NT2/D1 (cell line): ENCODE measurements around the gene TSEN15.

Experiments
- DNase-seq: peaks from one replicate; pipeline ENCODE4 v3.0.0-alpha.2; 2011; ENCODE audit warnings: low read depth, low spot score
- H3K27me3 ChIP-seq: 2 replicates; pipeline ENCODE4 v1.6.0; 2011; ENCODE audit warnings: mild to moderate bottlenecking; ENCODE audit not compliant: insufficient read length, insufficient read depth
- H3K36me3 ChIP-seq: 2 replicates; pipeline ENCODE4 v1.6.1; 2011; ENCODE audit warnings: mild to moderate bottlenecking, low read length, mixed read lengths; ENCODE audit not compliant: insufficient read depth, insufficient read length
- H3K4me1 ChIP-seq: 2 replicates; pipeline ENCODE4 v1.5.1; 2011; ENCODE audit not compliant: insufficient read depth, insufficient read length
- H3K4me3 ChIP-seq: 2 replicates; pipeline ENCODE4 v1.5.1; 2011; ENCODE audit warnings: low read depth; ENCODE audit not compliant: insufficient read length
- H3K9ac ChIP-seq: 2 replicates; pipeline ENCODE4 v1.6.0; 2011; ENCODE audit warnings: low read depth; ENCODE audit not compliant: insufficient read length
- H3K9me3 ChIP-seq: 2 replicates; pipeline ENCODE4 v1.5.1; 2011; ENCODE audit warnings: mild to moderate bottlenecking, low read length; ENCODE audit not compliant: insufficient read depth
- SUZ12 ChIP-seq: IDR thresholded peaks from 2 replicates; pipeline ENCODE4 v1.6.1; 2011; ENCODE audit not compliant: insufficient read length, insufficient read depth; ENCODE audit errors: extremely low read depth
- YY1 ChIP-seq: IDR thresholded peaks from 2 replicates; pipeline ENCODE4 v1.6.1; 2011; ENCODE audit not compliant: insufficient read length, insufficient read depth
- ZNF274 ChIP-seq: IDR thresholded peaks from 2 replicates; pipeline ENCODE4 v1.6.1; 2011; ENCODE audit warnings: mild to moderate bottlenecking, low read depth, low read length

TSEN15 gene

GRCh38 chr1:184053881-184054280 is 2.4 kb downstream of the TSEN15 start:
- Histone ChIP-seq H3K27me3 (no peaks in the 10 kb centered on the region), H3K36me3 (peaks cover 34% of the 10 kb centered on the region), H3K4me3 (no peak overlapping the region), H3K4me1 (no peaks in the 10 kb centered on the region), H3K9me3 (peaks cover 20% of the 10 kb centered on the region), H3K9ac (no peak overlapping the region)
- TF ChIP-seq YY1 (no peak), SUZ12 (no peak), ZNF274 (no peak)
- no peak for DNase-seq

- no peak for TF ChIP-seq SUZ12
- no peak for TF ChIP-seq YY1
- no peak for TF ChIP-seq ZNF274
- no peaks in the 10 kb centered on the region for H3K27me3 ChIP-seq
- DNase-seq, result no peak
- H3K36me3 ChIP-seq, result peaks cover 49% of the 10 kb centered on the region
- H3K4me3 ChIP-seq, result no peak overlapping the region
- no peaks in the 10 kb centered on the region for H3K4me1 ChIP-seq
- H3K9me3 ChIP-seq, result peaks cover 30% of the 10 kb centered on the region
- H3K9ac ChIP-seq, result no peak overlapping the region
These were observed 5.5 kb downstream of the TSEN15 start for GRCh38 chr1:184056921-184057555.

GRCh38 chr1:184059887-184060286 is 8.4 kb downstream of the TSEN15 start:
- H3K9me3 ChIP-seq, result peaks cover 25% of the 10 kb centered on the region
- H3K9ac ChIP-seq, result no peak overlapping the region
- TF ChIP-seq YY1 (no peak), SUZ12 (no peak), ZNF274 (no peak)
- H3K4me3 ChIP-seq, result no peak overlapping the region
- no peak for DNase-seq
- H3K27me3 ChIP-seq, result no peaks in the 10 kb centered on the region
- no peaks in the 10 kb centered on the region for H3K4me1 ChIP-seq
- peaks cover 39% of the 10 kb centered on the region for H3K36me3 ChIP-seq

GRCh38 chr1:184060316-184060715 is 8.8 kb downstream of the TSEN15 start:
- Histone ChIP-seq H3K36me3 (peaks cover 35% of the 10 kb centered on the region), H3K4me1 (no peaks in the 10 kb centered on the region), H3K27me3 (no peaks in the 10 kb centered on the region), H3K9me3 (peaks cover 22% of the 10 kb centered on the region), H3K4me3 (no peak overlapping the region), H3K9ac (no peak overlapping the region)
- TF ChIP-seq ZNF274, result no peak
- TF ChIP-seq YY1, result no peak
- TF ChIP-seq SUZ12, result no peak
- DNase-seq, result no peak

GRCh38 chr1:184061396-184062003 is 10.0 kb downstream of the TSEN15 start:
- H3K27me3 ChIP-seq, result no peaks in the 10 kb centered on the region
- no peak for DNase-seq
- no peak overlapping the region for H3K4me3 ChIP-seq
- TF ChIP-seq SUZ12 (no peak), YY1 (no peak), ZNF274 (no peak)
- peaks cover 28% of the 10 kb centered on the region for H3K9me3 ChIP-seq
- H3K9ac ChIP-seq, result no peak overlapping the region
- H3K36me3 ChIP-seq, result peaks cover 27% of the 10 kb centered on the region
- no peaks in the 10 kb centered on the region for H3K4me1 ChIP-seq

- no peaks in the 10 kb centered on the region for H3K4me1 ChIP-seq
- H3K27me3 ChIP-seq, result no peaks in the 10 kb centered on the region
- H3K36me3 ChIP-seq, result peaks cover 25% of the 10 kb centered on the region
- H3K9me3 ChIP-seq, result peaks cover 31% of the 10 kb centered on the region
- no peak overlapping the region for H3K4me3 ChIP-seq
- TF ChIP-seq SUZ12, result no peak
- no peak for TF ChIP-seq YY1
- no peak for TF ChIP-seq ZNF274
- no peak for DNase-seq
- H3K9ac ChIP-seq, result no peak overlapping the region
These were observed 11.2 kb downstream of the TSEN15 start for GRCh38 chr1:184062640-184063286.

GRCh38 chr1:184065559-184065958 is 14.0 kb downstream of the TSEN15 start:
- DNase-seq, result no peak
- Histone ChIP-seq H3K4me1 (no peaks in the 10 kb centered on the region), H3K36me3 (peaks cover 5% of the 10 kb centered on the region), H3K9me3 (peaks cover 12% of the 10 kb centered on the region; the same call in 1 of the 2 replicates), H3K9ac (no peak overlapping the region), H3K4me3 (no peak overlapping the region), H3K27me3 (no peaks in the 10 kb centered on the region)
- no peak for TF ChIP-seq SUZ12
- TF ChIP-seq ZNF274, result no peak
- no peak for TF ChIP-seq YY1
